GM21825 (cell line): ENCODE measurements around the gene KAT14.
"Not testable (repeated sequence)": the region's sequence is repeated elsewhere in the genome, so short reads cannot be mapped to it uniquely, and the experiment has no call there.

ENCODE experiments used
- ATAC-seq: cut with Tn5 transposase; IDR thresholded peaks from one replicate; pipeline ENCODE4 v1.9.1; 2021; ENCODE audit warnings: mild to moderate bottlenecking, moderate library complexity; ENCODE audit not compliant: unreplicated experiment

KAT14 gene

DNA sequence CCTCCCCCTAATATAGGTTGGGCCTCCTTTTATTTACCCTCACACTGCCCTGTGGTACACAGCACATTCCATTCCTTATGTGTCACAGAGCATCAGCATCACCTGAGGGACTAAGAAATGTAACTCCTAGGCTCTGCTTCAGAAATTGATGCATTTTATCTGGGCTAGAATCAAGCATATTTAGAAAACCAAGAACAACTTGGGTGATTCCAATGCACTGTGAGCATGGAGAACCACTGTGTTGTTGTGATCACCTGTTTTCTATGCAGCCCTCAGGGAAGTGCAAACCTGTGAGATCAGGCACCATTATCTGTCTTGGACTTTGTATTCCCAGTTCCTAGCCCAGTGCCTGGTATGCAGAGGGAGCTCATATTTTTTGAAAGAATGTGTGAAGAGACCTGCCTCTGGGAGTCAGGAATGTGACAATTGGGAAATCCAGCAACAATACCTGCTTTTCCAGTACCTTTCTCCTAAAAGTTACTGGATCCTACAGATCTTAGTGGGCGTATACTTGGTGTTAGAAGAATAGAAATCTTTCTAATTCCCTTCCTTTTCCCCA is 7.0 kb downstream of the KAT14 start:
- ATAC-seq, result no peak

DNA sequence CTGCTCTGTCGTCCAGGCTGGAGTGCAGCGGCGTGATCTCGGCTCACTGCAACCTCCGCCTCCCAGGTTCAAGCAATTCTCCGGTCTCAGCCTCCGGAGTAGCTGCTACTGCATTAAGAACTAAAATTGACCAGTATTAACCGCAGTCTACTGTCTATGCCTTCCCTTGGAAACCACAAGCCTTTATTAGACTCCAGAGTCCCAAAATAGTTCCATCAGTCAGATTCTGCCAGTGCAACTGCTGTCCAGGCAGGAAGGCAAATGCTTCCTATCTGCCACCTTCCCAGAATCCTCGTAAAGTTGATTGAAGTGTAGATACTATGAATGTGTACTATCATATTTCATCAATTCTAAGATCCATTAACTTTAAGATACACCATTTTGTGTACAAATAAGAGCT is 16.7 kb downstream of the KAT14 start:
- ATAC-seq, result no peak

- no peak for ATAC-seq
Measured at GRCh38 chr20:18156045-18156444, 18.4 kb downstream of the KAT14 start.

DNA sequence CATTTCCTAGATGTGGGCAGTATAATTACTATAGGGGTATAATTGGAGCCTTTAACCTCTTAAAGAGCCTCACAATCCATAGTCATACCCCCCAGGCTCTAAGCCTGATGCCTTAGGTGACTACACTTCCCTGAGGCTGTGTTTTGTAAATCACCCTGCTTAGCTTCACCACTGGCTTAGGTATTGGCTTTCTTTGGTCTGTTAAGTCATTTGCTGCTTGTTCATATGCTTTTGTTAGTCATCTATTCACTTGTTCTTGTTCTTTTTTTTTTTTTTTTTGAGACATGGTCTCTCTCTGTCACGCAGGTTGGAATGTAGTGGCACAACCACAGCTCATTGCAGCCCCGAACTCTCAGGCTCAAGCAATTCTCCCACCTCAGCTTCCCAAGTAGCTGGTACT is 26.7 kb downstream of the KAT14 start:
- ATAC-seq, result no peak

DNA sequence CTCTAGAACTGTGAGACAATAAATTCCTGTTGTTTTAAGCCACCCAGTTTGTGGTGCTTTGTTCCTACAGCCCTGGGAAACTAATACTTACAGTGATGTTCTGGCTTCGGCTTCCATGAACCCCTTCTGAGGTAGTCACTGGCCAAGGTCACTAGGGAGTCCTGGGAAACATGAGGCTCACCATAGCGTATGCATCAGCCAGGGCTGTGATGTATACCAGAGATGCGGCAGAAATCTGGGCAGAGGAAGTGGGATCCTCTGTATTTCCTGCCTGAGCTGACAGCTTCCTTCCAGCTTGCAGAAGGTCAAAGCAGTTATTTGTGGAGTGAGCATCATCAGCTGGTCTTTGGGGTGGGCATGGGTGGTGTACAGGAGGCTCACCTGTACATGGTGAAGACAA is 27.9 kb downstream of the KAT14 start:
- no peak for ATAC-seq

DNA sequence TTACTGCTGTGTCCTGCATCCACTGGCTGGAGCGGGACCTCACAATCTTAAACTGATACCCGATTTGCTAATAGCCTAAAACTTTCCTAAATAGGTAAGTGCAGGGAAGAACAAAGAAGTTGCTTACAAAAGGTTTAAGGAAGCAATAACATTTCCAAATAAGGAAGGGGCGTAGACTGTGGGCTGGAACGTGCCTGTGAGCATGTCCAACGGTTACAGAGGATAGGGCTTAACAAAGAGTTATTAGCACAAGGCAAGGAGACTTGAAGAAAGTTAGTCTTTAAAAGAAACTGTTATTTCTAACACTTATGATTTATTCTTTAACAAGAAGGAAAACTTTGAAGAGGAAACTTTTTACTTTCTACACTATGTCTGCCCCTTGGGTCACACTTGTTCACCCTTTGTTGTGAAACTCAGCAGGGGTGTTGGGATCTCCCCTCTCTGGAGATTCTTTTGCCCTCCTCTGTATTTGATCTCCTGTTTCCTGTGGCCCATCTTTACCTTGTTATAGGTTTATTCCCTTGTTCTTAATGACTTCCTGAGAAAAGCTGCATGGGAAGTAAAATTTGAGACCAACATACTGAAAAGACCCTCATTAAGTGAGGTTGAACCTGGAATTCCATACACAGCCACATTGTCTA is 28.7 kb downstream of the KAT14 start:
- no peak for ATAC-seq

DNA sequence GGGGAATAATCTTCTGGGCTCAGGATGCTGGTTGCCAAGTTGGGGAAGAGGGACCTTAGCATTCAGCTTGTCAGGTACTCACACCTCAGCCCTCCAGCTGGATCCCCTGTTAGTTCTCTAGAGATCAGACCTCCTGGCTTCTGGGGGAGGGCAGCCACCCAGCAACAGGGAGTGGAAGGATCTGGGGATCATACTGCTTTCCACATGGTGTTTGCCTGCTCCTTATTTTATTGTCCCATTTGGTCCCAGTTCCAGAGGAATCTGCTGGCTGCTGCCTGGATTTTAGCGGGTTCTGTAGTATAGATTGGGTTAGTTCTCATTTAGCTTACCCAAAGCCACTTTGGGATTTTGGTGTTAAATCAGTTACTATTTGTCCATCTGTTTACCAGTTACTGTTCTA is 29.3 kb downstream of the KAT14 start:
- ATAC-seq, result no peak

DNA sequence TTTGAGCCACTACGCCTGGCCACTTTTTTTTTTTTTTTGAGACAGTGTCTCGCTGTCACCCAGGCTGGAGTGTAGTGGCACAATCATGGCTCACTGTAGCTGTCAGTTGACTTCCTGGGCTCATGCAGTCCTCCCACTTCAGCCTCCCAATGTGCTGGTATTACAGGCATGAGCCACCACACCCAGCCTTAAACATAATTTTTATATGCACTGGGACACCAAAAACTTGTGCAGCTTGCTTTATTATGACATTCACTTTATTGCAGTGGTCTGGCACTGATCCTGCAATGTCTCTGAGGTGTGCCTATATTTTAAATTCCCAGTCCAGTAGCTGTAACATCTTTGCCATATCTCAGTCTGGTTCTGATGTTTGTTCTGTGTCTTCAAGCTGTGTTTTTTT is 34.7 kb downstream of the KAT14 start:
- no peak for ATAC-seq

- ATAC-seq, result no peak
Measured at GRCh38 chr20:18174906-18175683, 37.4 kb downstream of the KAT14 start.

DNA sequence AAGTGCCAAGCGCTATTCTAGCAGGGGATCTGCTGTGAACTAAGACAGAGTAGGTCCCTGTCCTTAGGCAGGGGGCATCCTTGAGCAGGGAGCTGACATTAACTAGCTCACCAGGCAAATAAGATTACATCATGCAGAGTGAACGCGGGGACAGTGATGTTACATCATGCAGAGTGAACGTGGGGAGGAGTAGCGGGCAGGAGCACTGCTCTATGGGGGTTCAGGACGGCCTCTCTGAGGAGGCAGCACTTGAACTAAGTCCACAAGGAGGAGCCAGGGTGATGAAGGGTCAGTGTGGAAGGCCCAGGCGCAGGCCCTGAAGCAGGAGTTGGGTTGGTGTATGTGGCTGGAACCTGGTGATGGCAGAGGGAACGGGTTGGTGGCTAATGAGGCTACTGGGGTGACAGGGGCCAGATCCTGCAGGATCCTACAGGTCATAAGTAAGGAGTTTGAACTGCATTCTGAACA is 38.7 kb downstream of the KAT14 start:
- ATAC-seq, result no peak

GRCh38 chr20:18180366-18180765 is 42.7 kb downstream of the KAT14 start:
- ATAC-seq, result not testable (repeated sequence)

DNA sequence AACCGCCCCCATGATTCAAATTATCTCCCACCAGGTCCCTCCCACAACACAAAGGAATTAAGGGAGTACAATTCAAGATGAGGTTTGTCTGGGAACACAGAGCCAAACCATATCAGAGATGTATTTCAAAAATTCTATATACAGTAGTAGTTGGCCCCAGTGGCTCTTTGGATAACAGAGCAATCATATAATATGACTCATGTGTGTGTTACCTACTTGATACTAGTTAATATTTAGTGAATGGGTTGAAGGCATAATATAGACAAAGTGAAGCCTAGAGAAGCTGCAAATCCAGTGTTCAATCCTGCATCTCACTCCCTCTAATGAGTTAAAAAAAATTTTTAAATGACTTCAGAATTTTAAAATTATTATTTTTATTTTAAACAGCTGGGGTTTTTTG is 43.2 kb downstream of the KAT14 start:
- no peak for ATAC-seq

DNA sequence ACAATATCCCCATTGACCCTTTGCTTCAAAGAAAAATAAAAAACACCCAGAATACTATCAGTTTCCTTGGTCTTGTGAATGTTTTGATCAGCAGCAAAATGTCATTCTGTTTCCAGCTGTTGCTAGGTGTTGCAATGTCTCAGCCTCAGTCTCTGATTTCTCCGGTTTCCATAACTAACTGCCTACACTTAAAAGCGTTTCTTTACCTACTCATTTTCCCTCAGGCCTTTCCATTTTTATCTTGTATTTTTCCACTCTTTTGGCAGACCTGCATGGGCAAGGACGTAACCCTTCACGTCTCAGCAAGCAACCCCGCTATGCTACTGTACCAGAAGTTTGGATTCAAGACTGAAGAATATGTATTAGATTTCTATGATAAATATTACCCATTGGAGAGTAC is 49.4 kb downstream of the KAT14 start:
- ATAC-seq, result no peak

DNA sequence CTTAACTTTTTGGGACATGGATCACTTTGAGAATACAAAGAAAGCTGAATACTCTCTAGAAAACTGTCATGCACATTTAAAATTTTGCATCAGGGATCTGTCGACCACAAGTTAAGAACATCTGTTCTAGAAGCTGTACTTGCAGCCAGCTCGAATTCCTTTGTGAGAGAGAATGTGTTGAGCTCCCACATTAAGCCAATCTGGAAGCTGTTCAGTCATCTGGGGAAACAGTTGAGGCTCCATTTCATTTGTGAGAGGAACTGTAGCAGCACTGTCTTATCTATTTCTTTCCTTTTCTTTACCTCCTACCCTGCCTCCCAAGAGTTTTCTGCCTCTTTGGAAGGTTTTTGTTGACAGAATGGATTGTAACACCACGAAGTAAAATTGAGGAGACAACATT is 50.8 kb downstream of the KAT14 start:
- no peak for ATAC-seq

GRCh38 chr20:18190338-18191233 is 52.9 kb downstream of the KAT14 start:
- ATAC-seq, result no peak

DNA sequence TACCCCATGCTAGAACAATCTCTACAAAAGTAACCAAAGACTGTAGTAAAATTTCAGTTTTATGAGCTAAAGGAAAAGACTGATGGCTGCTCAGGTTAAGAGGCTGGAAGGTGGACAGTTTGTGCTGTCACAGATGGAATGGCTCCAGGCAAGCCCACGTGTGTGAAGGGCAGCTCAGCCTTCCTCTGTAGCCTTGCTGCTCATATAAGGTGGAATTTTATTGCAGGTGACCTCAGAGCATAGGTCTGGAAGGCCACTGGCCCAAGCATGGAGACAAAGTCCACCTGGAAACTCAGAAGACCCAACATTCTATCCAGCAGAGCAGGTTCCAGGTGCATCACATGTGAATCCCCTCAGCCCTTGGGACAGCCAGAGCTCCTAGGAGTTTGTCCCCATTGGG is 53.6 kb downstream of the KAT14 start:
- no peak for ATAC-seq

GRCh38 chr20:18194461-18194860 is 56.8 kb downstream of the KAT14 start:
- not testable (repeated sequence) for ATAC-seq

GRCh38 chr20:18195931-18196330 is 58.3 kb downstream of the KAT14 start:
- no peak for ATAC-seq

DNA sequence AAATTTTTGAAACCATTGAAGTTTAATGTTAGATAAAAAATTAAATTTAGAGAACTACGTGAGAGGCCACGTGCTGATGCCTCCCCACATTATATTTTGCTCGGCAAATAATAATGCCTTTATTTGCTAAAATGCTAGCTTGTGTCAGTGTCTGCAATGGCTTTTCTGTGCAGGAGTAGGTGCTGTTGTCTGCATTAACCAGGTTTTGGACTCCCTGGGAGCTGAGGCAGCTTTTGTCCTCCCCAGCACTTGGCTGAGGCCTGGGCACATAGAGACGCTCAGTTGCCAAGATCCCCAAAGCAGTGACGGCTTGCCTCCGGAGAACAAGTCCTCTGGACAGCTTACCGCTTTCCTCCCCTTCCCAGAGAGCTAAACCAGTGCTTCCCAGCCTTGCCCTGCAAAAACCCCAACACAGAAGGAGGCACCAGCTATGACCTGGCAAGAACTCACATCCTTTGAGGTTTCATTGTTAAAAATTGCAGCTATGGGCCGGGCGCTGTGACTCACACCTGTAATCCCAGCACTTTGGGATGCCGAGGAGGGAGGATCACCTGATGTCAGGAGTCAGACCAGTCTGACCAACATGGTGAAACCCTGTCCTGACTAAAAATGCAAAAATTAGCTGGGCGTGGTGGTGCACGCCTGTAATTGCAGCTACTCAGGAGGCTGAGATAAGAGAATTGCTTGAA is 59.9 kb downstream of the KAT14 start:
- ATAC-seq, result no peak

GRCh38 chr20:18202966-18203365 is 65.3 kb downstream of the KAT14 start:
- no peak for ATAC-seq

DNA sequence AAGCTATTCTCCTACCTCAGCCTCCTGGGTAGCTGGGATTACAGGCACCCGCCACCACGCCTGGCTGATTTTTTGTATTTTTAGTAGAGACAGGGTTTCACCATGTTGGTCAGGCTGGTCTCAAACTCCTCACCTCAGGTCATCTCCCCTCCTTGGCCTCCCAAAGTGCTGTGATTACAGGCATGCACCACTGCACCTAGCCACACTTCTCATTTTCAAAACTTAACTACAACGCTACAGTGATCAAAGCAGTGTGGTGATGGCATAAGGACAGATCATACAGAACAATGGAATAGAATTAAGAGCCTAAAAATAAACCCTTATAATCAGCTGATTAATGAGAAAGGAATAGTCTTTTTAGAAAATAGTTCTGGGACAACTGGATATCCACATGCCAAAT is 66.0 kb downstream of the KAT14 start:
- not testable (repeated sequence) for ATAC-seq
